ENCODE measurements around the gene GPSM1. TPM values are rescaled to one million over a fixed set of nuclear protein-coding genes. Genes with fewer than 3 reads are reported as not detected.
A peak's percentile ranks its signal among the peaks of the same experiment; 100 is the strongest.

GPSM1 gene
- total and polyA plus RNA-seq, 9 of the 15 experiments (the other 6 are each of a cell fraction or from before 2014, with no cell fraction given), result 0.04 to 14.2 (median 3.1) TPM

GRCh38 chr9:136339173-136339957 lies 12.0 kb downstream of the GPSM1 start (continued):
- TF ChIP-seq TRIM25 (IDR thresholded peaks at IDR 0.05; ENCODE audit: borderline replicate concordance) (no peak), CBX2 (IDR thresholded peaks at IDR 0.05; ENCODE audit: insufficient read depth, low read length, poor library complexity, severe bottlenecking) (no peak), AFF1 (IDR thresholded peaks at IDR 0.05; ENCODE audit: low read depth in 1 of 2, partially characterized antibody in 2 of 2) (no peak), POLR2B (IDR thresholded peaks at IDR 0.05; ENCODE audit: low read depth, partially characterized antibody) (no peak), HNRNPH1 (optimal IDR thresholded peaks at IDR 0.05; ENCODE audit: low read depth, low read length) (no peak), REST (IDR thresholded peaks at IDR 0.05; ENCODE audit: borderline replicate concordance) (peak; percentile 80), REST (CRISPR knock-in tag; IDR thresholded peaks at IDR 0.05; ENCODE audit: low read depth) (no peak), E2F5 (CRISPR knock-in tag; IDR thresholded peaks at IDR 0.05) (no peak), KDM5B (IDR thresholded peaks at IDR 0.05; ENCODE audit: insufficient replicate concordance, low read depth, low read length) (no peak), PHF21A (IDR thresholded peaks at IDR 0.05; ENCODE audit: borderline replicate concordance, low read depth) (no peak), RBFOX2 (IDR thresholded peaks at IDR 0.05; ENCODE audit: low read depth, low read length) (no peak)

Data from K562 (cell line).